Vagina (tissue), 2 donors: ENCODE measurements around the gene GNPDA2. TPM values are rescaled to one million over a fixed set of nuclear protein-coding genes. Genes with fewer than 3 reads are reported as not detected.

ENCODE experiments used
- DNase-seq, 2 donors: peaks; one replicate each; pipeline ENCODE4 v3.0.0-alpha.2; 2017; ENCODE audit errors: extremely low spot score in 2 of 2
- H3K27ac ChIP-seq: fragments of 200-600 bp; sonication (generic); one replicate; pipeline ENCODE4 v1.5.1; 2019
- H3K27me3 ChIP-seq: fragments of 200-600 bp; sonication (generic); one replicate; pipeline ENCODE4 v1.5.1; 2019
- H3K36me3 ChIP-seq, 2 donors: fragments of 200-600 bp; sonication (generic); one replicate each; pipeline ENCODE4 v1.5.1; 2017 to 2019
- H3K4me1 ChIP-seq: fragments of 200-600 bp; sonication (generic); one replicate; pipeline ENCODE4 v1.5.1; 2019
- H3K4me3 ChIP-seq, 2 donors: fragments of 200-600 bp; sonication (generic); 1 replicate in 1 of 2; 2 replicates in 1 of 2; pipeline ENCODE4 v1.5.1; 2016 to 2019
- H3K9me3 ChIP-seq: fragments of 200-600 bp; sonication (generic); one replicate; pipeline ENCODE4 v1.5.1; 2019
- CTCF ChIP-seq, 3 experiments: fragments of 450-650 bp in 2 of 3; fragments of 200-600 bp in 1 of 3; sonication (generic) in 1 of 3; IDR thresholded peaks; one replicate each; pipeline ENCODE4 v1.5.1; 2017 to 2019; ENCODE audit warnings: antibody characterized with exemption in 3 of 3, mild to moderate bottlenecking in 2 of 3, moderate library complexity in 2 of 3
- POLR2A ChIP-seq, 2 donors: fragments of 450-650 bp; IDR thresholded peaks; one replicate each; pipeline ENCODE4 v1.6.1; 2017; ENCODE audit warnings: antibody characterized with exemption in 2 of 2, mild to moderate bottlenecking in 2 of 2, moderate library complexity in 2 of 2
- POLR2AphosphoS5 ChIP-seq, 2 donors: sonication (generic); formaldehyde crosslinking; IDR thresholded peaks; one replicate each; pipeline ENCODE4 v1.9.0; 2017; ENCODE audit warnings: antibody characterized with exemption in 2 of 2, mild to moderate bottlenecking in 2 of 2, low read depth in 1 of 2; ENCODE audit not compliant: insufficient read depth in 1 of 2
- intact Hi-C: fragments of 100-400 bp; cut with DNase I; formaldehyde crosslinking; loops from one replicate; pipeline ENCODE4 v1.15.1; 2023
- total RNA-seq: library from RNA; depleted of rRNA; stranded (reverse); fragments of >200 nt; gene quantifications from one replicate; pipeline ENCODE4 v1.2.3, GENCODE V29; 2016

The GNPDA2 gene
- total RNA-seq, 1 donor from 2014 or later: 11.3 TPM

GRCh38 chr4:44700427-44700826, 25.9 kb downstream of the GNPDA2 start:
- H3K36me3 ChIP-seq: peaks cover 0 to 52% of the 10 kb centered on the region in 2 donors
- intact Hi-C loops: no loop called here
- no peak for DNase-seq
- TF ChIP-seq POLR2A (IDR thresholded peaks at IDR 0.05) (no peak), CTCF (IDR thresholded peaks at IDR 0.05) (no peak), POLR2AphosphoS5 (IDR thresholded peaks at IDR 0.05; ENCODE audit: insufficient read depth in 1 of 2, low read depth in 1 of 2) (no peak)
- H3K27me3 ChIP-seq: no peaks in the 10 kb centered on the region
- H3K9me3 ChIP-seq: no peaks in the 10 kb centered on the region
- H3K4me3 ChIP-seq: no peak overlapping the region
- H3K4me1 ChIP-seq: no peaks in the 10 kb centered on the region
- no peak overlapping the region for H3K27ac ChIP-seq

GRCh38 chr4:44684648-44685047, 41.7 kb downstream of the GNPDA2 start:
- DNase-seq: no peak
- intact Hi-C loops: no loop called here
- Histone ChIP-seq H3K4me1 (peaks cover 13% of the 10 kb centered on the region), H3K9me3 (no peaks in the 10 kb centered on the region), H3K4me3 (no peak overlapping the region), H3K27me3 (no peaks in the 10 kb centered on the region), H3K36me3 (peaks cover 0 to 19% of the 10 kb centered on the region in 2 donors), H3K27ac (no peak overlapping the region)
- TF ChIP-seq POLR2A (IDR thresholded peaks at IDR 0.05): no peak
- TF ChIP-seq POLR2AphosphoS5 (IDR thresholded peaks at IDR 0.05; ENCODE audit: insufficient read depth in 1 of 2, low read depth in 1 of 2): no peak
- no peak for TF ChIP-seq CTCF (IDR thresholded peaks at IDR 0.05)

- Histone ChIP-seq H3K4me3 (peak overlapping the region; percentile 90 to 94), H3K9me3 (no peaks in the 10 kb centered on the region), H3K4me1 (peaks cover 30% of the 10 kb centered on the region), H3K27ac (peak overlapping the region; percentile 86), H3K27me3 (no peaks in the 10 kb centered on the region), H3K36me3 (peaks cover 0 to 5% of the 10 kb centered on the region in 2 donors)
- intact Hi-C loops: no loop called here
- DNase-seq: no peak
- no peak for TF ChIP-seq POLR2A (IDR thresholded peaks at IDR 0.05)
- TF ChIP-seq CTCF (IDR thresholded peaks at IDR 0.05): no peak
- no peak for TF ChIP-seq POLR2AphosphoS5 (IDR thresholded peaks at IDR 0.05; ENCODE audit: insufficient read depth in 1 of 2, low read depth in 1 of 2)
Observed at GRCh38 chr4:44679060-44679459, 47.3 kb downstream of the GNPDA2 start.

GRCh38 chr4:44678094-44679041, 48.0 kb downstream of the GNPDA2 start, which contains the start of gene GUF1:
GUF1 (plus strand) TSS chr4:44678420; CDS start chr4:44678623, 203 bp downstream.
- peak; percentile 92 to 97 for DNase-seq
- intact Hi-C loops: no loop called here
- Histone ChIP-seq H3K27me3 (no peaks in the 10 kb centered on the region), H3K36me3 (peaks cover 0 to 2% of the 10 kb centered on the region in 2 donors), H3K9me3 (no peaks in the 10 kb centered on the region), H3K4me3 (peak within 1 kb of the TSS; percentile 90 to 94), H3K4me1 (peaks cover 30% of the 10 kb centered on the region), H3K27ac (peak within 1 kb of the TSS; percentile 86)
- TF ChIP-seq POLR2AphosphoS5 (IDR thresholded peaks at IDR 0.05; ENCODE audit: insufficient read depth in 1 of 2, low read depth in 1 of 2): peak; percentile 84 to 89
- peak in 1 of 2 donors; percentile 1 for TF ChIP-seq POLR2A (IDR thresholded peaks at IDR 0.05)
- no peak for TF ChIP-seq CTCF (IDR thresholded peaks at IDR 0.05)

- Histone ChIP-seq H3K36me3 (no peaks in the 10 kb centered on the region), H3K27ac (no peak overlapping the region), H3K4me1 (peaks cover 23% of the 10 kb centered on the region), H3K27me3 (no peaks in the 10 kb centered on the region), H3K4me3 (no peak overlapping the region), H3K9me3 (no peaks in the 10 kb centered on the region)
- TF ChIP-seq CTCF (IDR thresholded peaks at IDR 0.05) (no peak), POLR2A (IDR thresholded peaks at IDR 0.05) (no peak), POLR2AphosphoS5 (IDR thresholded peaks at IDR 0.05; ENCODE audit: insufficient read depth in 1 of 2, low read depth in 1 of 2) (no peak)
- DNase-seq: no peak
- intact Hi-C loops: no loop called here
Observed at GRCh38 chr4:44675366-44675765, 51.0 kb downstream of the GNPDA2 start.
